ENCODE measurements around the gene ZNF646.

ZNF646 gene

GRCh38 chr16:31079342-31079944 lies 5.2 kb downstream of the ZNF646 start:
- Histone ChIP-seq H3K27ac (ENCODE audit: low read depth, low read length) (no peak overlapping the region), H3K4me1 (ENCODE audit: control insufficient read depth, insufficient read depth, low read length) (no peaks in the 10 kb centered on the region), H3K9ac (ENCODE audit: low read length) (no peak overlapping the region), H3K27me3 (ENCODE audit: control insufficient read depth, insufficient read depth, low read length) (no peaks in the 10 kb centered on the region), H3K9me3 (ENCODE audit: control insufficient read depth, insufficient read depth, low read depth, low read length) (no peaks in the 10 kb centered on the region), H3K4me3 (ENCODE audit: low read depth, low read length) (no peak overlapping the region), H3K36me3 (ENCODE audit: control insufficient read depth, insufficient read depth, low read length) (peaks cover 84% of the 10 kb centered on the region)

- Histone ChIP-seq H3K27me3 (ENCODE audit: control insufficient read depth, insufficient read depth, low read length) (no peaks in the 10 kb centered on the region), H3K4me1 (ENCODE audit: control insufficient read depth, insufficient read depth, low read length) (no peaks in the 10 kb centered on the region), H3K9me3 (ENCODE audit: control insufficient read depth, insufficient read depth, low read depth, low read length) (no peaks in the 10 kb centered on the region), H3K9ac (ENCODE audit: low read length) (no peak overlapping the region), H3K4me3 (ENCODE audit: low read depth, low read length) (no peak overlapping the region), H3K27ac (ENCODE audit: low read depth, low read length) (no peak overlapping the region), H3K36me3 (ENCODE audit: control insufficient read depth, insufficient read depth, low read length) (peaks cover 90% of the 10 kb centered on the region)
Observed at GRCh38 chr16:31080035-31080629, 5.9 kb downstream of the ZNF646 start.

DNA sequence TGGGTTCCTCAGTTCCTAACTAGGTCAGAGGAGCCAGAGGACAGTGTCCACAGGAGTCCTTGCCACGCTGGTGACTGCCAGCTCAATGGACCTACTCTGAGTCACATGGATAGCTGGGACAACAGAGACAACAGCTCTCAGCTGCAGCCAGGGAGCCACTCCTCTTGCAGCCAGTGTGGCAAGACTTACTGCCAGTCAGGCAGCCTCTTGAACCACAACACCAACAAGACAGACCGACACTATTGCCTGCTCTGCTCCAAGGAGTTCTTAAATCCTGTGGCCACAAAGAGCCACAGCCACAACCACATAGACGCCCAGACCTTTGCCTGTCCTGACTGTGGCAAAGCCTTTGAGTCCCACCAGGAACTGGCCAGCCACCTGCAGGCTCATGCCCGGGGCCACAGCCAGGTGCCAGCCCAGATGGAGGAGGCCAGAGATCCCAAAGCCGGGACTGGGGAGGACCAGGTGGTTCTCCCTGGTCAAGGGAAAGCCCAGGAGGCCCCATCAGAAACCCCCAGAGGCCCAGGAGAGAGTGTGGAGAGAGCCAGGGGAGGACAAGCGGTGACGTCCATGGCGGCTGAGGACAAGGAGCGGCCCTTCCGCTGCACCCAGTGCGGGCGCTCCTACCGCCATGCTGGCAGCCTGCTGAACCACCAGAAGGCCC lies 6.7 kb downstream of the ZNF646 start:
- H3K4me1 ChIP-seq (ENCODE audit: control insufficient read depth, insufficient read depth, low read length) = no peaks in the 10 kb centered on the region
- no peaks in the 10 kb centered on the region for H3K9me3 ChIP-seq (ENCODE audit: control insufficient read depth, insufficient read depth, low read depth, low read length)
- H3K36me3 ChIP-seq (ENCODE audit: control insufficient read depth, insufficient read depth, low read length) = peaks cover 92% of the 10 kb centered on the region
- no peak overlapping the region for H3K9ac ChIP-seq (ENCODE audit: low read length)
- H3K27ac ChIP-seq (ENCODE audit: low read depth, low read length) = no peak overlapping the region
- no peak overlapping the region for H3K4me3 ChIP-seq (ENCODE audit: low read depth, low read length)
- no peaks in the 10 kb centered on the region for H3K27me3 ChIP-seq (ENCODE audit: control insufficient read depth, insufficient read depth, low read length)

DNA sequence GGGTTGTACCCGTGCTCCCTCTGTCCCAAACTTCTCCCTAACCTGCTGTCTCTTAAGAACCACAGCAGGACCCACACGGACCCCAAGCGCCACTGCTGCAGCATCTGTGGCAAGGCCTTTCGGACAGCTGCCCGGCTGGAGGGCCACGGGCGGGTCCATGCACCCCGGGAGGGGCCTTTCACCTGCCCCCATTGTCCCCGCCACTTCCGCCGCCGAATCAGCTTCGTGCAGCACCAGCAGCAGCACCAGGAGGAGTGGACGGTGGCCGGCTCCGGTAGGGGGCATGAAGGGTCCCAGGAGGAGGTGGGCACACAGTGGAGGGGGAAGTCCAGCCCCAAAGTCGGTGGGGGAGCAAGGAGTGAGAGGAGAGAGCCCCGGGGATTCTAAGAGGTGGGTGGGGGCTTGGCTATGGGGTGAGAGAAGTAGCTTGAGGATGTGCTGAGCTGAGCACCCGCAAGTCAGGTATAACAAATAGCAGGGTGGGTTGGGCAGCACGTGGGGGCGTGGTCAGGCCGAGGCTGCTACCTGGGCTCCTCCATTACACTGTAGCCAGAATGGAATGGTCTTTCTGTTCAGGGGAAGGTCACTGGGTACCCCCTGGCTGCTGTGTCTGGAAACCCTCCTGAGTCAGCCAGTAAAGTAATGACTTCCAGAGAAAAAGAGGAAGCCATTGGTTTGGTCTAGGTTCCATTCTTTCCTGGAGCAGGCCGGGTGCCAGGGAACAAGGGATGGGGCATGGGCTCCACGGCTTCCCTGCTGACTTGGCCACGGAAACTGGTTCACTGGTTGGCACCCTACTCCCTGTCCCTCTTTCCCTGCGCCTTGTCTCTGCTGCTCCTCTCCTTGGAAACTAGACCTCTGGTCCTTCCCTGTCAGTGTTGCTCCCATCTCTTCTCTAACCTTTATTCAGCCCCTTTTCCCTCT lies 7.5 kb downstream of the ZNF646 start:
- peaks cover 84% of the 10 kb centered on the region for H3K36me3 ChIP-seq (ENCODE audit: control insufficient read depth, insufficient read depth, low read length)
- no peak overlapping the region for H3K4me3 ChIP-seq (ENCODE audit: low read depth, low read length)
- no peaks in the 10 kb centered on the region for H3K4me1 ChIP-seq (ENCODE audit: control insufficient read depth, insufficient read depth, low read length)
- no peak overlapping the region for H3K9ac ChIP-seq (ENCODE audit: low read length)
- H3K27ac ChIP-seq (ENCODE audit: low read depth, low read length) = no peak overlapping the region
- H3K9me3 ChIP-seq (ENCODE audit: control insufficient read depth, insufficient read depth, low read depth, low read length) = no peaks in the 10 kb centered on the region
- H3K27me3 ChIP-seq (ENCODE audit: control insufficient read depth, insufficient read depth, low read length) = no peaks in the 10 kb centered on the region

DNA sequence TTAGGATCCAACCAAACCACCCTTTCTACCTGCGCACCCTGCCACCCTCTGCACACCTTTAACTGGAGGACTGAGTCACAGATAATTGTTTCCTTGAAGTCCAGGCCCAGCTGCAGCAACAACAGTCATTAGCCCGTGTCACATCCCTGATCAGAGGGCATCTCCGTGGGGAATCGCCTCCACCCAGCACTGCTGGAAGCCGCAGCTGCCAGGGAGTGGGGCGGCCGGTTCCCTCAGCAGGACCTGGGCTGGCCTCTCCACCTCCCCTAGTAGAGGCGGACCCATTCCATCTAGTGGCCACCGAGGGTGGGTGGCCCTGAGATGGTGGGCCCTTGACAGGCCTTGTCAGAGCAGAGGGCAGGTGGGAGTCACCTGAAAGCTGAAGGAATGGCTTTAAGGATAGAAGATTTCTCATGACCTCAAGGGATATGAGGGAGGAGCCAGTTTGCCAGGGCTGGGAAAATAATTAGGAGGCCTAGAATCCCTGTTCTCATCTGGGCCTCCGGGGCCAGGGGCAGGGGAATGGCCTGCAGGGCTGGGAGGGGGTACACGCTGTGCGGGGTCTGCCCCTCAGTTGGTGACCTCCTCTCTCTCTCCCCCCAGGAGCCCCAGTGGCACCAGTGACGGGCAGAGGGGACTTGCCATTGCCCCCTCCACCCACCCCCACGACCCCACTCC lies 8.3 kb downstream of the ZNF646 start:
- no peak overlapping the region for H3K9ac ChIP-seq (ENCODE audit: low read length)
- H3K36me3 ChIP-seq (ENCODE audit: control insufficient read depth, insufficient read depth, low read length) = peaks cover 76% of the 10 kb centered on the region
- no peak overlapping the region for H3K27ac ChIP-seq (ENCODE audit: low read depth, low read length)
- H3K4me1 ChIP-seq (ENCODE audit: control insufficient read depth, insufficient read depth, low read length) = no peaks in the 10 kb centered on the region
- no peaks in the 10 kb centered on the region for H3K27me3 ChIP-seq (ENCODE audit: control insufficient read depth, insufficient read depth, low read length)
- H3K4me3 ChIP-seq (ENCODE audit: low read depth, low read length) = no peak overlapping the region
- H3K9me3 ChIP-seq (ENCODE audit: control insufficient read depth, insufficient read depth, low read depth, low read length) = no peaks in the 10 kb centered on the region

- H3K9me3 ChIP-seq (ENCODE audit: control insufficient read depth, insufficient read depth, low read depth, low read length) = no peaks in the 10 kb centered on the region
- H3K36me3 ChIP-seq (ENCODE audit: control insufficient read depth, insufficient read depth, low read length) = peaks cover 70% of the 10 kb centered on the region
- H3K27ac ChIP-seq (ENCODE audit: low read depth, low read length) = no peak overlapping the region
- H3K4me3 ChIP-seq (ENCODE audit: low read depth, low read length) = no peak overlapping the region
- H3K27me3 ChIP-seq (ENCODE audit: control insufficient read depth, insufficient read depth, low read length) = no peaks in the 10 kb centered on the region
- no peak overlapping the region for H3K9ac ChIP-seq (ENCODE audit: low read length)
- no peaks in the 10 kb centered on the region for H3K4me1 ChIP-seq (ENCODE audit: control insufficient read depth, insufficient read depth, low read length)
Observed at GRCh38 chr16:31083081-31083480, 8.9 kb downstream of the ZNF646 start.

DNA sequence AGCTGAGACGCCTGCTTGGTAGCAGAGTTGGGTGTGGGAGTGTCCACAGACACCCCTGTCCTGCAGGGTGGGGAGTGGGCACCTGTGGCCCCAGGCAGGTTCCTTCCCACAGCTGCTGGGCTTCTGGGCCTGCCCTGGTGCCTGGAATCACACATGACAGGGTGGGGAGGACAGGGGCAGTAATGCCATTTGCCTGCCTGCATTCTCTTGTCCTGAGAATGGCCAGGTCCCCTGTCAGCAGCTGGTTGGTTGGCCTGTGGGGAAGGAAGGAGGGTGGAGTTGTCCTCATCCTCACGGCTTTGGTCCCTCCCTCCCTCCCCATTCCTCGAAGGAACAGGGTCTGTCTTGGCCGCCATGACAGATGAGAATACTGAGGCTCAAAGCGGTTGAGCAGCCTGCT lies 9.3 kb downstream of the ZNF646 start:
- no peaks in the 10 kb centered on the region for H3K9me3 ChIP-seq (ENCODE audit: control insufficient read depth, insufficient read depth, low read depth, low read length)
- no peaks in the 10 kb centered on the region for H3K27me3 ChIP-seq (ENCODE audit: control insufficient read depth, insufficient read depth, low read length)
- H3K9ac ChIP-seq (ENCODE audit: low read length) = no peak overlapping the region
- H3K36me3 ChIP-seq (ENCODE audit: control insufficient read depth, insufficient read depth, low read length) = peaks cover 68% of the 10 kb centered on the region
- no peak overlapping the region for H3K27ac ChIP-seq (ENCODE audit: low read depth, low read length)
- no peak overlapping the region for H3K4me3 ChIP-seq (ENCODE audit: low read depth, low read length)
- H3K4me1 ChIP-seq (ENCODE audit: control insufficient read depth, insufficient read depth, low read length) = no peaks in the 10 kb centered on the region

DNA sequence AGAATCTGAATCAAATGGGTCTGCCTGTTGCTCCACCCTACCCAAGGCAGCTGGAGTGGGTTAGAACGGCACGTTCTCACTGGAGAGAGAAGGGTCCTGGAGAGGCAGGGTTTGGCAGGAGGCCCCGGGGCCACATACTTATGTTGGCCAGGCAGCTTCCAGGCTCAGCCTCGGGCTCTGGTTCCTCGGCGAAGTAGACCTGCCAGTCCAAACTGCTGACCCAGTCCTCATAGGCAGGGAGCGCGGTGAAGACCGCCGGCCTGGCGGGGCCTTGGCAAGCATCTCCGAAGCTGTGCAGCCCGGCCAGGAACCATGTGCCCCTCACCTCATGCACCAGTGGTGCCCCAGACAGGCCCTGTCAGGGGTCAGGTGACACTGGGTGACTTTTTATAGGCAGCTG lies 9.8 kb downstream of the ZNF646 start:
- no peak overlapping the region for H3K9ac ChIP-seq (ENCODE audit: low read length)
- H3K4me3 ChIP-seq (ENCODE audit: low read depth, low read length) = no peak overlapping the region
- H3K27ac ChIP-seq (ENCODE audit: low read depth, low read length) = no peak overlapping the region
- H3K9me3 ChIP-seq (ENCODE audit: control insufficient read depth, insufficient read depth, low read depth, low read length) = no peaks in the 10 kb centered on the region
- H3K27me3 ChIP-seq (ENCODE audit: control insufficient read depth, insufficient read depth, low read length) = no peaks in the 10 kb centered on the region
- no peaks in the 10 kb centered on the region for H3K4me1 ChIP-seq (ENCODE audit: control insufficient read depth, insufficient read depth, low read length)
- H3K36me3 ChIP-seq (ENCODE audit: control insufficient read depth, insufficient read depth, low read length) = peaks cover 68% of the 10 kb centered on the region

DNA sequence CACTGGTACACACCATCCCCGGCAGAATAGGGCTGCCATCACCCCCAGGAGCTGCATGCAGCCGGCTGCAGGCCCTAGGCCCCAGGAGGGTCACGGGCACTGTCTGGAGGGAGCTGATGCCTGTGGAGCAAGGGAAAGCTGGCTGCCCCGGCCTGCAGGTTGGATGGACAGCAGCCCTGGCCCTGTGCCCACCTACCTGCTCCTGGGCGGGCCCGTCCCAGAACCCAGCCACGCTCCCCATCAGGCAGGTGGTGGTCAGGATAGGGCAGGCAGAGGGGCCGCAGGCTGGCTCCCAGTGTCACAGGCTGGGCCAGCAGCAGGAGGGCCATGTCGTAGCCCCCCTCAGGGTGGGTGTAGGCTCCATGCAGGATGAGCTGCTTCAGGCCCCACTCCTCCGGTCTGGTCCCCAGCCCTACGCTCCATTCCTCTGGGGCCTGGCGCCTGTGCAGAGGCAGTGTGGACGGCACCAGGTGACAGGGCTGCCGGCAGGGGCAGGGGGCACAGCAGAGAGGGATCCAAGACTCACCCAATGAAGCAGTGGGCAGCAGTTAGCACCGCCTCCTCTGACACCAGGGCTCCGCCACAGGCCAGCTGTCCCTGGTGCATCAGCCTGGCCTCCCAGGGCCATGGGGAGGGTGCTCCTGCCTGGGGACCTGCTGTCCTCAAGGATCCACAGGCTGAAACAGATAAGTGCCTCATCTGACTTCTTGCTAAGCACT lies 10.5 kb downstream of the ZNF646 start:
- no peak overlapping the region for H3K27ac ChIP-seq (ENCODE audit: low read depth, low read length)

GRCh38 chr16:31085411-31085810 lies 11.2 kb downstream of the ZNF646 start:
- no peaks in the 10 kb centered on the region for H3K4me1 ChIP-seq (ENCODE audit: control insufficient read depth, insufficient read depth, low read length)
- H3K9ac ChIP-seq (ENCODE audit: low read length) = no peak overlapping the region
- no peak overlapping the region for H3K4me3 ChIP-seq (ENCODE audit: low read depth, low read length)
- H3K27me3 ChIP-seq (ENCODE audit: control insufficient read depth, insufficient read depth, low read length) = no peaks in the 10 kb centered on the region
- H3K36me3 ChIP-seq (ENCODE audit: control insufficient read depth, insufficient read depth, low read length) = peaks cover 60% of the 10 kb centered on the region
- no peaks in the 10 kb centered on the region for H3K9me3 ChIP-seq (ENCODE audit: control insufficient read depth, insufficient read depth, low read depth, low read length)
- H3K27ac ChIP-seq (ENCODE audit: low read depth, low read length) = no peak overlapping the region

More for the DNA sequence above, 10.5 kb downstream of the ZNF646 start:
- no peaks in the 10 kb centered on the region for H3K9me3 ChIP-seq (ENCODE audit: control insufficient read depth, insufficient read depth, low read depth, low read length)
- peaks cover 65% of the 10 kb centered on the region for H3K36me3 ChIP-seq (ENCODE audit: control insufficient read depth, insufficient read depth, low read length)
- H3K9ac ChIP-seq (ENCODE audit: low read length) = no peak overlapping the region
- H3K27me3 ChIP-seq (ENCODE audit: control insufficient read depth, insufficient read depth, low read length) = no peaks in the 10 kb centered on the region
- H3K4me1 ChIP-seq (ENCODE audit: control insufficient read depth, insufficient read depth, low read length) = no peaks in the 10 kb centered on the region
- no peak overlapping the region for H3K4me3 ChIP-seq (ENCODE audit: low read depth, low read length)

Data from HUES6 (cell line).